Stimulated activated CD4-positive, alpha-beta T cell treated with anti-CD3 and anti-CD28 coated beads, TNF-alpha, amount 100 ng/mL, for 4 hours (primary cell): Measurements from ENCODE around the gene RPL7L1.
"Not testable (repeated sequence)": the region's sequence is repeated elsewhere in the genome, so short reads cannot be mapped to it uniquely, and the experiment has no call there.

Source experiments
- DNase-seq, 3 experiments: peaks; one replicate each; pipeline ENCODE4 v3.0.0-alpha.2; 2020; ENCODE audit warnings: low read depth in 3 of 3

The RPL7L1 gene

GRCh38 chr6:42891199-42891722 lies 11.8 kb downstream of the RPL7L1 start:
- no peak for DNase-seq

- not testable (repeated sequence) for DNase-seq
Measured at GRCh38 chr6:42894041-42894828, 14.8 kb downstream of the RPL7L1 start.

- no peak for DNase-seq
Measured at GRCh38 chr6:42896178-42896719, 16.8 kb downstream of the RPL7L1 start.

- peak; percentile 23 to 54 (median 31) for DNase-seq
Measured at GRCh38 chr6:42898891-42899361, 19.5 kb downstream of the RPL7L1 start.

- DNase-seq, result no peak
Measured at GRCh38 chr6:42899871-42900270, 20.5 kb downstream of the RPL7L1 start.

GRCh38 chr6:42901538-42901957 lies 22.1 kb downstream of the RPL7L1 start:
- peak; percentile 20 to 63 (median 47) for DNase-seq

- not testable (repeated sequence) for DNase-seq
Measured at GRCh38 chr6:42902429-42903263, 23.2 kb downstream of the RPL7L1 start.

GRCh38 chr6:42904467-42904866 lies 25.1 kb downstream of the RPL7L1 start:
- DNase-seq, result no peak

GRCh38 chr6:42907336-42907735 lies 27.9 kb downstream of the RPL7L1 start:
- DNase-seq, result no peak

- no peak for DNase-seq
Measured at GRCh38 chr6:42909835-42910234, 30.4 kb downstream of the RPL7L1 start.

- DNase-seq, result no peak
Measured at GRCh38 chr6:42911171-42912021, 32.0 kb downstream of the RPL7L1 start.

- DNase-seq, result no peak
Measured at GRCh38 chr6:42914546-42914945, 35.1 kb downstream of the RPL7L1 start.

- no peak for DNase-seq
Measured at GRCh38 chr6:42915732-42916131, 36.3 kb downstream of the RPL7L1 start, which contains the start of gene PTCRA. TSS of gene PTCRA (plus strand) at chr6:42916053. CDS start at chr6:42916070, 17 bp downstream.

- no peak for DNase-seq
Measured at GRCh38 chr6:42916288-42916687, 36.9 kb downstream of the RPL7L1 start.

- no peak for DNase-seq
Measured at GRCh38 chr6:42921801-42922200, 42.4 kb downstream of the RPL7L1 start.

GRCh38 chr6:42923666-42924065 lies 44.2 kb downstream of the RPL7L1 start:
- DNase-seq, result no peak

- no peak for DNase-seq
Measured at GRCh38 chr6:42925248-42925857, 45.9 kb downstream of the RPL7L1 start.

- DNase-seq, result peak; percentile 74 to 82 (median 74)
Measured at GRCh38 chr6:42928986-42929820, 49.8 kb downstream of the RPL7L1 start, which contains the start of gene CNPY3. TSS of gene CNPY3 (plus strand) at chr6:42929480. CDS start at chr6:42929571, 91 bp downstream.

- peak; percentile 30 to 36 (median 36) for DNase-seq
Measured at GRCh38 chr6:42929821-42930360, 50.5 kb downstream of the RPL7L1 start.
